Keratinocyte (primary cell): ENCODE data around the gene PSMD12.

Source experiments
- CTCF ChIP-seq, 3 experiments: IDR thresholded peaks in 1 of 3; conservative IDR thresholded peaks in 1 of 3; optimal IDR thresholded peaks in 1 of 3; 2 replicates in 2 of 3; 3 replicates in 1 of 3; pipeline versions ENCODE3 to v1.5.1; 2011; ENCODE audit warnings: low read length in 3 of 3, mild to moderate bottlenecking in 3 of 3, moderate library complexity in 2 of 3, control low read depth in 1 of 3, inconsistent platforms in 1 of 3; ENCODE audit not compliant: insufficient read depth in 2 of 3; ENCODE audit errors: extremely low read depth in 1 of 3
- EZH2 ChIP-seq: IDR thresholded peaks from one replicate; pipeline ENCODE4 v1.6.1; 2012; ENCODE audit warnings: inconsistent platforms, mild to moderate bottlenecking, low read length, moderate library complexity

GRCh38 chr17:67412032-67412431 lies 45.7 kb upstream of the PSMD12 start:
- TF ChIP-seq CTCF (optimal IDR thresholded peaks at IDR 0.05 in 1 of 3, IDR thresholded peaks at IDR 0.05 in 1 of 3, conservative IDR thresholded peaks at IDR 0.05 in 1 of 3; ENCODE audit: extremely low read depth in 1 of 3, insufficient read depth in 2 of 3, low read length in 3 of 3): no peak
- TF ChIP-seq EZH2: no peak
